Nephron progenitor cell (in vitro differentiated cells): Measurements from ENCODE around the gene FMNL2.

Experiments
- DNase-seq: peaks from one replicate; pipeline ENCODE4 v3.0.0; 2021
- H3K27ac Mint-ChIP-seq: 2 replicates; pipeline ENCODE4 v1.8.0; 2021; ENCODE audit warnings: mild to moderate bottlenecking, moderate library complexity, mixed read lengths
- H3K27me3 Mint-ChIP-seq: 2 replicates; pipeline ENCODE4 v1.8.0; 2021; ENCODE audit warnings: mild to moderate bottlenecking, low read depth, mixed read lengths; ENCODE audit not compliant: poor library complexity
- H3K36me3 Mint-ChIP-seq: 2 replicates; pipeline ENCODE4 v1.8.0; 2021; ENCODE audit warnings: low read depth, mixed read lengths
- H3K4me1 Mint-ChIP-seq: 2 replicates; pipeline ENCODE4 v1.8.0; 2021; ENCODE audit warnings: mixed read lengths
- H3K4me3 Mint-ChIP-seq: 2 replicates; pipeline ENCODE4 v1.8.0; 2021; ENCODE audit warnings: mild to moderate bottlenecking, moderate library complexity, mixed read lengths
- H3K9me3 Mint-ChIP-seq: 2 replicates; pipeline ENCODE4 v1.8.0; 2021; ENCODE audit warnings: mild to moderate bottlenecking, moderate library complexity, mixed read lengths
- CTCF ChIP-seq: fragments of 200-600 bp; sonication (generic); IDR thresholded peaks from 2 replicates; pipeline ENCODE4 v1.5.0; 2021; ENCODE audit warnings: antibody characterized with exemption

Gene FMNL2

DNA sequence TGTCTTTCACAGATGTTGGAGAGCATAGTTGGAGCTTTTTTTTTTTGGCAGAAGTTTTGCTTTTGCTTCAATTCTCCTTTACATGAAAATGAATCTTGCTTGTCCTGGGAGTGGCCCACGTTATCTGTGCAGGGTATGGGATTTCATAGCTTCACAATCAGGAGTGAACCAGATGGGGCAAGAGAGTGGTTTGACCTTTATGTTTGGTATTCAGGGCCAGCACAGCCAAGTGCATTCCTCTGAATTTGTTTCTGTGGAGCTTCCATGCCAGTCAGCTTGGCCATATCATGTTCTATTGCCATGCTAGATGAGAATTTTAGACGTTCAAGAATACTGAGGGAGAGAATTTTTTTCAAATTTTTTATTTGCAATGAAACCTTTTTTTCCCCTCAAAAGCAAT is 265.7 kb downstream of the FMNL2 start:
- Mint-ChIP-seq H3K27me3 (no peaks in the 10 kb centered on the region), H3K36me3 (peaks cover 38% of the 10 kb centered on the region), H3K4me3 (no peak overlapping the region), H3K9me3 (no peaks in the 10 kb centered on the region), H3K27ac (peak overlapping the region; percentile 68), H3K4me1 (peaks cover 15% of the 10 kb centered on the region)
- no peak for TF ChIP-seq CTCF
- no peak for DNase-seq

DNA sequence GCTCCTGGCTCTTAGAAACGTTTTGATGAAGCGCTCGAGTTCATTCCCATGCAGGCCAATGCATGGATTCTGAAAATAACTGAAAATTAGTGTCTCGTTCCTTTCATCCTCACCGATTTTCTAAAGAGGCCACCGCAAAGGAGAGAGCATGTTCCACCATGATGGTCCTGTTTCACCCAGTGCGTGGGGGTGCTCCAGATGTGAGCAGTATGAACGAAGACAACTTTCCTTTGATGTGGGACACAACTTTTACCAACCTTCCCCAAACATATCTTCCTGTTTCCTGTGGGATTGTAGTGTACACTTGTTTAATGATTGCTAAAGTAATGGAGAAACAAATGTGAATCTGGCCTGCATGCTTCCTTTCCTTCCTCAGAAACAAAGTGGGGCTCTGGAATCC is 267.8 kb downstream of the FMNL2 start:
- no peak for DNase-seq
- Mint-ChIP-seq H3K9me3 (no peaks in the 10 kb centered on the region), H3K4me3 (no peak overlapping the region), H3K4me1 (peaks cover 17% of the 10 kb centered on the region), H3K36me3 (peaks cover 31% of the 10 kb centered on the region), H3K27me3 (no peaks in the 10 kb centered on the region), H3K27ac (peak overlapping the region; percentile 7)
- TF ChIP-seq CTCF = no peak

GRCh38 chr2:152603166-152603565 is 268.2 kb downstream of the FMNL2 start:
- H3K4me3 Mint-ChIP-seq = no peak overlapping the region
- H3K27me3 Mint-ChIP-seq = no peaks in the 10 kb centered on the region
- TF ChIP-seq CTCF = no peak
- peaks cover 29% of the 10 kb centered on the region for H3K36me3 Mint-ChIP-seq
- H3K27ac Mint-ChIP-seq = peak overlapping the region; percentile 7
- peaks cover 20% of the 10 kb centered on the region for H3K4me1 Mint-ChIP-seq
- DNase-seq = no peak
- no peaks in the 10 kb centered on the region for H3K9me3 Mint-ChIP-seq

DNA sequence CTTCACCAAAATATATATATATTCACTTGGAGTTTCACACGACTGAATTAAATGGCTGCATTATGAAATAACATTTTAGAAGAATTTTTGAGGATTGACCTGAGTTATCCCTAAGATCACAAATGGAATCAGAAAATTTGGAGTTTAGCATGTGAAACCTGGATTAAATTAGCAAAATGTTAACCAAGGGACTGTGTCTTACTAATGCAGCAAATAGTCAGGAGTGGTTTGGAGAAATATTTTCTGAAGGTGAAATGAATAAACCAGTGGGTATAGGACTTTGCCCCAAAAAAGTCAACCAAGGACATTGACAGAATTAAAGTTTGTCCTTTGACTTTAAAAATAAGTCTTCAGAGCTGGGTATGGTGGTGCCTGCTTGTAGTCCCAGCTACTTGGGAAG is 271.1 kb downstream of the FMNL2 start:
- H3K4me1 Mint-ChIP-seq = peaks cover 5% of the 10 kb centered on the region
- H3K4me3 Mint-ChIP-seq = no peak overlapping the region
- H3K27me3 Mint-ChIP-seq = no peaks in the 10 kb centered on the region
- H3K27ac Mint-ChIP-seq = no peak overlapping the region
- peaks cover 34% of the 10 kb centered on the region for H3K36me3 Mint-ChIP-seq
- H3K9me3 Mint-ChIP-seq = no peaks in the 10 kb centered on the region
- DNase-seq = no peak
- TF ChIP-seq CTCF = no peak

DNA sequence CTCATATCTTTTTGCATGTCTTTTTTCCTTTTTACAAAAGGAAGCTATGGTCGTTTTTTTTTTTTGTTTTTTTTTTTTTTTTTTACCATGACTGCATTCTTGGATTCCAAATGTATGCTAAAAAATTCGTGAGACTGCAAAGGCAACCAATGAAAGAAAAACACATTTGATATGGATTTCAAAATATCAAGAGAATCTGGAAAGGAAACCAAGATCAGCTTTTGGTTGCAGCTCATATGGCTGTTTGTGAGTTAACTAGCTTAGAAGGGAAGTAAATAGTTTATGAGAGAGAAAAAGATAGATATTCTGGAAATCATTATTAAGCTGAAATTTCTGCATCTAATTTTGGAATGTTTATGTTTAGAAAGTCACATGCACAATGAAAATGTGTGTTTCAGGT is 272.0 kb downstream of the FMNL2 start:
- Mint-ChIP-seq H3K27me3 (no peaks in the 10 kb centered on the region), H3K36me3 (peaks cover 40% of the 10 kb centered on the region), H3K4me3 (no peak overlapping the region), H3K27ac (no peak overlapping the region), H3K4me1 (peaks cover 9% of the 10 kb centered on the region), H3K9me3 (no peaks in the 10 kb centered on the region)
- no peak for DNase-seq
- TF ChIP-seq CTCF = no peak

- H3K4me1 Mint-ChIP-seq = peaks cover 10% of the 10 kb centered on the region
Observed at GRCh38 chr2:152607793-152608300, 272.9 kb downstream of the FMNL2 start.

More at GRCh38 chr2:152607793-152608300, 272.9 kb downstream of the FMNL2 start:
- no peak overlapping the region for H3K4me3 Mint-ChIP-seq
- H3K36me3 Mint-ChIP-seq = peaks cover 41% of the 10 kb centered on the region
- H3K27me3 Mint-ChIP-seq = no peaks in the 10 kb centered on the region
- no peak overlapping the region for H3K27ac Mint-ChIP-seq
- TF ChIP-seq CTCF = no peak
- H3K9me3 Mint-ChIP-seq = no peaks in the 10 kb centered on the region
- DNase-seq = no peak
